Tibial artery (tissue), 4 donors: ENCODE results near the gene OSBPL2.

Experiments
- DNase-seq, 2 donors: peaks; one replicate each; pipeline ENCODE4 v3.0.0-alpha.2; 2019
- H3K27ac ChIP-seq, 2 donors: fragments of 200-600 bp; sonication (generic) in 1 of 2; 1 replicate in 1 of 2; 2 replicates in 1 of 2; pipeline ENCODE4 v1.5.1; 2018 to 2019; ENCODE audit warnings: mild to moderate bottlenecking in 1 of 2
- H3K27me3 ChIP-seq, 2 donors: fragments of 200-600 bp; sonication (generic) in 1 of 2; one replicate each; pipeline versions ENCODE4 v1.5.1 to v1.6.0; 2016 to 2019
- H3K36me3 ChIP-seq, 3 donors: fragments of 200-600 bp; sonication (generic) in 2 of 3; one replicate each; pipeline ENCODE4 v1.5.1; 2016 to 2019; ENCODE audit warnings: mild to moderate bottlenecking in 2 of 3
- H3K4me1 ChIP-seq, 4 donors: fragments of 200-600 bp; sonication (generic) in 2 of 4; 1 replicate in 3 of 4; 2 replicates in 1 of 4; pipeline ENCODE4 v1.5.1; 2016 to 2019
- H3K4me3 ChIP-seq, 2 donors: fragments of 200-600 bp; sonication (generic) in 1 of 2; 1 replicate in 1 of 2; 2 replicates in 1 of 2; pipeline ENCODE4 v1.5.1; 2018 to 2019; ENCODE audit warnings: mild to moderate bottlenecking in 2 of 2
- H3K9me3 ChIP-seq, 3 donors: fragments of 200-600 bp; sonication (generic) in 1 of 3; one replicate each; pipeline ENCODE4 v1.5.1; 2016 to 2019
- intact Hi-C: fragments of 100-400 bp; cut with DNase I; formaldehyde crosslinking; loops from one replicate; pipeline ENCODE4 v1.15.0; 2023; ENCODE audit warnings: low total_unique reads
- TF ChIP-seq, protein P1 (sequence below), 2 experiments: fragments of 200-600 bp in 1 of 2; fragments of 450-650 bp in 1 of 2; IDR thresholded peaks; one replicate each; pipeline ENCODE4 v1.5.1; 2017 to 2019; ENCODE audit warnings: antibody characterized with exemption in 2 of 2, mild to moderate bottlenecking in 1 of 2, moderate library complexity in 1 of 2

OSBPL2 gene

DNA sequence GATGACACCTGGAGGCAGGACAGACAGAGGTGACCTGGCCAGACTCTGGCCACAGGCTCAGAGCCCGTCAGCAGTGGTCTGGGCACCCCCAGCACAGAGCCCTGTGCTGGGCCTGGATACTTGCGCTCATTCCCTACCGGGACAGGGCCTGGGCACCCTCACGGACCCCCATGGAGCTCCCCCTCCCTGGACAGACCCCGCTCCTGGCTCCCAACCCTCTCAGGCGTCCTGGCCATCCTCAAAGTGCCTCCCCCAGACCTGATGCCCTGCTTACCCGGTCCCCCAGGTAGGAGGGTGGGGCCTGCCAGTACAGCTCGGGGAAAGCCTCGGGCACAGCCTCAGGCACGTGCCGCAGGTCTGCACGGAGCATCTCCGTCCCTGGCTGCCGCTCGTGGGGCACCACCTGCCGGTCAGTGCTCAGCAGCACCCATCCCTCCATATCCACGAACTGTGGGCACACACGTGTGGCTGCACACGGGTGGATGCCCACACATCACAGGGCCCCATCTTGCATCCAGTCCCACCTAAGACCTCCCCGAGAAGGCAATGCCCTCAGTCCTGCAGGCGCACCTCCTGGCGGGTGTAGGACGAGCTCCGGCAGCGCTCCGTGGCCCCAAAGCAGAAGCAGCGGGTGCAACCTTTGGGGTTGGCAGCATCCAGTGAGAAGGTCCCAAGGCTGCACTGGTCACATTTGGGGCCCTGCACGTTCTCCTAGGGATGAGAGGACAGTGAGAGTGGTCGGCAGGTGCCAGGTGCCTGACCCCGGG is 88.8 kb downstream of the OSBPL2 start:
- H3K4me3 ChIP-seq, result no peak overlapping the region
- H3K27ac ChIP-seq, result no peak overlapping the region
- no peak for DNase-seq
- TF ChIP-seq, protein P1, sequence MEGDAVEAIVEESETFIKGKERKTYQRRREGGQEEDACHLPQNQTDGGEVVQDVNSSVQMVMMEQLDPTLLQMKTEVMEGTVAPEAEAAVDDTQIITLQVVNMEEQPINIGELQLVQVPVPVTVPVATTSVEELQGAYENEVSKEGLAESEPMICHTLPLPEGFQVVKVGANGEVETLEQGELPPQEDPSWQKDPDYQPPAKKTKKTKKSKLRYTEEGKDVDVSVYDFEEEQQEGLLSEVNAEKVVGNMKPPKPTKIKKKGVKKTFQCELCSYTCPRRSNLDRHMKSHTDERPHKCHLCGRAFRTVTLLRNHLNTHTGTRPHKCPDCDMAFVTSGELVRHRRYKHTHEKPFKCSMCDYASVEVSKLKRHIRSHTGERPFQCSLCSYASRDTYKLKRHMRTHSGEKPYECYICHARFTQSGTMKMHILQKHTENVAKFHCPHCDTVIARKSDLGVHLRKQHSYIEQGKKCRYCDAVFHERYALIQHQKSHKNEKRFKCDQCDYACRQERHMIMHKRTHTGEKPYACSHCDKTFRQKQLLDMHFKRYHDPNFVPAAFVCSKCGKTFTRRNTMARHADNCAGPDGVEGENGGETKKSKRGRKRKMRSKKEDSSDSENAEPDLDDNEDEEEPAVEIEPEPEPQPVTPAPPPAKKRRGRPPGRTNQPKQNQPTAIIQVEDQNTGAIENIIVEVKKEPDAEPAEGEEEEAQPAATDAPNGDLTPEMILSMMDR (IDR thresholded peaks at IDR 0.05), result no peak
- intact Hi-C loops, result no loop called here
- H3K4me1 ChIP-seq, result no peaks in the 10 kb centered on the region
- H3K9me3 ChIP-seq, result no peaks in the 10 kb centered on the region
- no peaks in the 10 kb centered on the region for H3K27me3 ChIP-seq
- H3K36me3 ChIP-seq, result peaks cover 97 to 100% (median 98%) of the 10 kb centered on the region in 3 donors

GRCh38 chr20:62327726-62328495 is 89.6 kb downstream of the OSBPL2 start:
- intact Hi-C loops, result no loop called here
- peaks cover 98 to 100% (median 99%) of the 10 kb centered on the region in 3 donors for H3K36me3 ChIP-seq
- DNase-seq, result no peak
- H3K9me3 ChIP-seq, result no peaks in the 10 kb centered on the region
- no peaks in the 10 kb centered on the region for H3K4me1 ChIP-seq
- TF ChIP-seq, protein P1 (IDR thresholded peaks at IDR 0.05), result no peak
- H3K4me3 ChIP-seq, result no peak overlapping the region
- no peak overlapping the region for H3K27ac ChIP-seq
- H3K27me3 ChIP-seq, result no peaks in the 10 kb centered on the region

- Histone ChIP-seq H3K36me3 (peaks cover 100% of the 10 kb centered on the region in 3 donors), H3K27me3 (no peaks in the 10 kb centered on the region), H3K4me3 (no peak overlapping the region), H3K4me1 (no peaks in the 10 kb centered on the region), H3K27ac (no peak overlapping the region), H3K9me3 (no peaks in the 10 kb centered on the region)
- no peak for DNase-seq
- TF ChIP-seq, protein P1 (IDR thresholded peaks at IDR 0.05), result no peak
- intact Hi-C loops, result no loop called here
Measured at GRCh38 chr20:62328684-62329388, 90.5 kb downstream of the OSBPL2 start.

DNA sequence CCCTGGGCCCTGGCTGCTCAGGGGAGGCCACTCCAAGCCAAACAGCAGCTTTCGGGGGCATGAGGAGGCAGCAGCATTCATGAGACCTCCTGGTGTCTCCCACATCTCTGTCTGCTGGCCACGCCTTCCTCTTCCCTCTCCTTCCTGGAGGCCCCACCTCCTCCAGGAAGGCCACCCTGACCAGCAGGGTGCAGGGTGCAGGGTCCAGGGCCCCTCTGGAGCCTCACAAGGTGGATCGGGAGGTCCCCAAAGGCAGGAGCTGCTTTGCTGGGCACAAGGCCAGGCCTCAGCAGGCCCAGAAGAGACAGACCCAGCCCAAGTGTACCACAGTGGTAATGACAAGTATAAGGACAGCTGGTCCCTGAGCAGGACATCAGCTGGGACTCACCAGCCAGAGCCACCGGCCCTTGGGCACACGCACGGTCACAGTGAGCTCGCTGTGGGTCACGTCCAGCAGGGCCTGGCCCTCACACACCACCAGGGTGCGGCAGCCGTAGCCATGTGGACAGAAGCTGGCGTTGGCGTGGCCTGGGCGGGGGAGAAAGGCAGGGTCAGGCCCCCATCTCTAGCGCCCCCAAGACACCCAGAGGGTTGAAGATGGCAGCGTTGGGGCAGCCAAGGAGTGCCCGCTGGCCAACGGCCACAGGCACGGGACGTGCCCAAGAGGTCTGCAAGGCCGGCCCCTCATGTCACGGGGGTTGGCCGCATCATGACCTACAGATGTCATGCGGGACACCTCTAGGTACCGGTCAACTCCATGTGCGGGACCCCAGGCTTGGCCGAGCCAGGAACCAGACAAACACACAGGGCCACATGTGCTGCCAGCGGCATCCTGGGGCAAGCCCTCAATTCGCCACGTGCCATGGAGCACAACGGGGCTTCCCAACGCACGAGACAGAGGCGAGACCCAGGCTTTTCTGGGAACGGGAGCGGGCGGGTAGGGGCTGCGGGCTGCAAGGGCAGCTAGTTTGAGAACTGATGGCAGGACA is 91.4 kb downstream of the OSBPL2 start:
- Histone ChIP-seq H3K27ac (no peak overlapping the region), H3K4me1 (no peaks in the 10 kb centered on the region), H3K27me3 (no peaks in the 10 kb centered on the region), H3K4me3 (no peak overlapping the region), H3K36me3 (peaks cover 100% of the 10 kb centered on the region in 3 donors), H3K9me3 (no peaks in the 10 kb centered on the region)
- intact Hi-C loops, result no loop called here
- TF ChIP-seq, protein P1 (IDR thresholded peaks at IDR 0.05), result no peak
- DNase-seq, result no peak
